Cerebellar nuclear complex (tissue), 1 donor: Measurements from ENCODE around the gene IMPDH2.

ENCODE experiments used
- DNase-seq, 2 experiments: peaks; one replicate each; lab custom pipeline; 2025; lab: John Stamatoyannopoulos, UW

The IMPDH2 gene

GRCh38 chr3:49028673-49029562 is at the start of gene IMPDH2:
Gene IMPDH2 (minus strand): TSS chr3:49029398. CDS start chr3:49029350, 48 bp downstream.
- DNase-seq = peak in 1 of 2 experiments; percentile 76

DNA sequence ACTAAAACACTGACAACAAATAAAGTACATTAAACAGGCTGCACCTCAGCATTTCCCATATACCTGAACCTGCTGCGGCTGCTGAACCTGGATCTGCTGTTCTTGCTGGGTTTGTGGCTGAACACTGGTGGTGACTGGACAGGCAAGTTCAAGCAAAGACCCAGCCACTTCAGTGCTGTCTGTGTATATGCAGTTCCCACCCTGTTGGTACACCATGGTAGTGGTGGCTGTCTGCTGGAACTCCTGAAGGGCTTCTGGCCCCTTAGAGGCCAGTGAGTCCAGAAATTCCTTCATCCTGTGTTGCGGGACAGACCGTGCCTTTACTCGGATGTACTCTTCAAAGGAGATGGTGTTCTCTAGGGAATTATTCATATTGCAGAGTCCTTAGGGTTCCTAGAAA is 47.4 kb upstream of the IMPDH2 start:
- DNase-seq = no peak

- DNase-seq = no peak
Observed at GRCh38 chr3:49076116-49076515, 46.9 kb upstream of the IMPDH2 start.

GRCh38 chr3:49058011-49058410 is 28.8 kb upstream of the IMPDH2 start:
- no peak for DNase-seq

GRCh38 chr3:49057268-49057667 is 28.1 kb upstream of the IMPDH2 start:
- DNase-seq = no peak

DNA sequence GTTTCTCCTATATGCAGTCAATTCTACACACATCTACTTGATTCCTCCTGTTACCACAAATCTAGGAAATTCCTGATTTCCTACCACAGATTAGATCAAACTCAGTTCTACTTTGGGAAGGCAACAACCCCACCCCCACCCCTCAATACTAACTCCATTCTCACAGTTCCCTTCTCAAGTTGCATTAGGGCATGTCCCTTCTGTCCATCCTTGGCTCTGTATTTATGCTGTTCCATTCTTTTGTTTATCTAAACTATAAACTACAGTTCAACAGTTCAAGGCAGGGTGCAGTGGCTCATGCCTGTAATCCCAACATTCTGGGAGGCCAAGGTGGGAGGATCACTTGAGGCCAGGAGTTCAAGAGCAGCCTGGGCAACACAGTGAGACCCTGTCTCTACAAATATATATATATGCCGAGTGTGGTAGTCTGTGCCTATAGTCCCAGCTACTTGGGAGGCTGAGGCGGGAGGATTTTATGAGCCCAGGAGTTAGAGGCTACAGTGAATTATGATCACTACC is 25.2 kb upstream of the IMPDH2 start:
- no peak for DNase-seq

DNA sequence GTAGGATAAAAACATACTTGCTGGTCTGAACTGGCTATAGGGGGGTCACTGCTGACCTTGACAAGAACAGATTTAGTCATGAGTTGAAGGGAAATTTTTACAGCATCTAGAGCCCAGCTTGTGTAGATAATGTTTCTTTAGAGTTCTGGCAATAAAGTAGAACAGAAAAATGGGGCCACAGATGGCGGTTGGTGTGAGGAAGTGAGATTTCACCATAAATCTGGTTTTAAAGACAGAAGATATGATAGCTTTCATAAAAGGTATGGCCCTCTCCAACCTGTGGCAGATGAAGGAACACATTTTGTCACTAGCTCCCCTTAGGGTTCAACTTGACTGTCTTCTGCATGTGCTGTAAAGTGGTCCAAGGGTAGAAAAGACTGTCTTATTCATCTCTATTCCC is 24.3 kb upstream of the IMPDH2 start:
- no peak for DNase-seq

GRCh38 chr3:49035281-49035680 is 6.1 kb upstream of the IMPDH2 start:
- no peak for DNase-seq

- DNase-seq = no peak
Observed at GRCh38 chr3:49034650-49035049, 5.5 kb upstream of the IMPDH2 start.

GRCh38 chr3:49032646-49033304 is 3.6 kb upstream of the IMPDH2 start:
- no peak for DNase-seq

GRCh38 chr3:49030321-49030720 is 1.1 kb upstream of the IMPDH2 start:
- DNase-seq = no peak

DNA sequence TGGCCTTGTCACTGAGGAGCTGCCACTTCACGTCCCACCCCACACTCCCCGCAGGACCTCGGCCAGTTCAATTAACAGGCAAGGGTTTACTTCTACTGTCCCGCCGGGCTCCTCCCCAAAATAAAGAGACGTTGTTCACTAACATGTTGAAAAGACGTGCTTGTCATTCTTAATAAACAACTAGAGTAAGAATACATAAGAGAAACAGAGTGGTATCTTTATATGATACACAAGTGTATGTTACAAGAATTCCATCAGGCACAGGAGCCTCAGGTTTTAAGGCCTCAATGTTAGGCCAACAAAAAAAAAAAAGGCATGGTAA is 326 bp upstream of the IMPDH2 start:
- no peak for DNase-seq

DNA sequence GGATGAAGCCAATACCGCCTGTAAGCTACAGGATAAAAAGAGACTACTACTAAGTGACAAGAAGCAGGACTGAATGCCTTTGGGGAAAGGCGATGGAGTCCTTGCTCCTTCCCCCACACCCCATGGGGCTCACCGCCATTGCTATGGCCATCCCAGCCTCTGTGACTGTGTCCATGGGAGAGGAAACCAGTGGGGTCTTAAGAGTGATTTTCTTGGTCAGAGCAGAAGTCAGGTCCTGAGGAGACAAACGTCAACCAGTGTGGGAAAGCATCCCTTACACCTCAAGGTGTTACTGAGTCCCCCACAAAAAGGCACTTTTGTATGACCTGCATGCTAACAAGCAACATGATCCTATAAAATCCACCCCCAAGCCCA is 913 bp downstream of the IMPDH2 start:
- no peak for DNase-seq

GRCh38 chr3:49027634-49028033 is 1.6 kb downstream of the IMPDH2 start:
- no peak for DNase-seq

GRCh38 chr3:49026536-49026935 is 2.7 kb downstream of the IMPDH2 start:
- no peak for DNase-seq

- no peak for DNase-seq
Observed at GRCh38 chr3:49025793-49026520, 3.2 kb downstream of the IMPDH2 start.

- no peak for DNase-seq
Observed at GRCh38 chr3:49025005-49025792, 4.0 kb downstream of the IMPDH2 start.

DNA sequence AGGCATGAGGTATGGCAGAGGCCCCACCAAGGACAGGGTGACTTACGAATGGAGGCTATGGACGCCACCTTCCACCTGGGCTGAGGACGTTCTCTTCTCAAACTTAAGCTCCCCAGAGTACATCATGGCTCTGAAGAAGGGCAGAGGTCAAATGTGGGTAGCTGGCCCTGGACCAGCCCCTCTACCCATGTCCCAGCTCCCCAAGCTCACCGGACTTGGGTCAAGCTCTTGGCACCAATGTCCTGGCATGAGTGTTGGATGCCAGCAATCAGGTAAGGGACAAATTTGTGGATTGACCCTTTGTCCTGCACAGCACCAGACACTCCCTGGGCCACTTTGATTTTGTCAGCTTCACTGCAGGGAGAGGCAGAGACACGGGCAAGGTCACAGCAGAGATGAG is 4.7 kb downstream of the IMPDH2 start:
- DNase-seq = no peak

DNA sequence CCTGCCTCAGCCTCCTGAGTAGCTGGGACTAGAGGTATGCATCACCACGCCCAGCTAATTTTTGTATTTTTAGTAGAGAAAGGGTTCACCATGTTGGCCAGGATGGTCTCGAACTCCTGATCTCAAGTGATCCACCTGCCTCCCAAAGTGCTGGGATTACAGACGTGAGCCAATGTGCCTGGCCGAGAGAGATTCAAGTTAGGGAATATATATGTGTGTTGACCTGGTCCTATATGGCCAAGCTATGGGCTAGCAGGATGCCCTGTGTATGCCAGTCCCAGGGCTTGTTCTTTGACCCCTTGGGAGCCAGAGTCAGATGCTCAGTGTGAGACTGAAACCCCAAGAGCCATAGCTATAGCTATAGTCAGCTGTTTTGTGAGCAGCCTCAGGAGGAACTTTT is 5.4 kb downstream of the IMPDH2 start:
- no peak for DNase-seq

GRCh38 chr3:49022688-49023171 is 6.5 kb downstream of the IMPDH2 start:
- DNase-seq = no peak

DNA sequence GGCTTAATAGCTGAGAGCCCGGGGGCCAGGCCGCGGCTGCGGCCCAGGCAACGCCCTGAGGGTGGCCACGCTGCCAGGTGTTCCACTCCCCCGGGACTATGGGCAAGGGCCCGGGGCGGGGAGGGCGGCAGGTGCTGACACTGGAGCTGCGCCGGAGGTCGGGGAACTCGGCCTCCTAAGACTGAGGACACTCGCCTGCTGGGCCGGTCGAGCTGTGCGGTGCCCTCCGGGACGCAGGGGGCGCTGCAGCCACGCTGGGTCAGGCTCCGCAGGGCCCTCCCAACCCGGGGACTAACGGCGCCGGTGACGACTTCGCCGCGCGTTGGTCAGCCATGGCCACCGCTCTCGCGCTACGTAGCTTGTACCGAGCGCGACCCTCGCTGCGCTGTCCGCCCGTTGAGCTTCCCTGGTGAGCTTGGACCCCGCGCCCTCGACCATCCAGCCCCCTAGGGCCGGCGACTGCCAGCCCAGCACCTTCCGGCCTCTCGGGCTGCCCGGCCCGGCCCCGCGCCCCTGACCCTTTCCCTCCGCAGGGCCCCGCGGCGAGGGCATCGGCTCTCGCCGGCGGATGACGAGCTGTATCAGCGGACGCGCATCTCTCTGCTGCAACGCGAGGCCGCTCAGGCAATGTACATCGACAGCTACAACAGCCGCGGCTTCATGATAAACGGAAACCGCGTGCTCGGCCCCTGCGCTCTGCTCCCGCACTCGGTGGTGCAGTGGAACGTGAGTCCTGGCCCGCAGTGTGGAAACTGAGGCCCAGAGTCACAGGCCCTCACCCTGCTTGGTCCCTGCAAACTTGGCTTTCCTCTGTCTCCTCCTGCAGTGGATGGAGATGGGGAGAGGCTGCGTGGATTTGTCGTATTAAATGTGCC is 7.1 kb downstream of the IMPDH2 start, which contains the start of gene NDUFAF3:
Gene NDUFAF3, plus strand, starts transcription at position 309 of the 875 bp plus-strand sequence. Its CDS starts 24 bp downstream, at position 333.
- peak in 1 of 2 experiments; percentile 36 for DNase-seq
